Measurements from ENCODE around the gene RAB11FIP4.

GRCh38 chr17:31387438-31387837 lies 4.0 kb upstream of the RAB11FIP4 start:
- TF ChIP-seq CTCF (IDR thresholded peaks at IDR 0.05; ENCODE audit: borderline replicate concordance, extremely low read depth, low read length, poor library complexity, severe bottlenecking) (no peak), EZH2 (IDR thresholded peaks at IDR 0.05; ENCODE audit: borderline replicate concordance, low read depth, low read length, severe bottlenecking) (no peak)
